HepG2 (cell line): ENCODE measurements around the gene FOCAD. TPM values are rescaled to one million over a fixed set of nuclear protein-coding genes. Genes with fewer than 3 reads are reported as not detected.
A peak's percentile ranks its signal among the peaks of the same experiment; 100 is the strongest.

Source experiments
- BORCS8-MEF2B ChIP-seq: sonication (generic); formaldehyde crosslinking; IDR thresholded peaks from 2 replicates; pipeline ENCODE4 v1.8.0; 2022; ENCODE audit warnings: mild to moderate bottlenecking, missing genetic modification reagents
- EP300 ChIP-seq, 3 experiments: sonication (generic) in 1 of 3; formaldehyde crosslinking in 1 of 3; IDR thresholded peaks; 2 replicates each; pipeline versions ENCODE4 v1.5.1 to v1.6.1; 2011 to 2020; ENCODE audit warnings: low read depth in 2 of 3, low read length in 2 of 3, borderline replicate concordance in 1 of 3, improper control_type of control experiment in 1 of 3, mild to moderate bottlenecking in 1 of 3, missing genetic modification reagents in 1 of 3, moderate library complexity in 1 of 3
- FOXK1 ChIP-seq: sonication (generic); formaldehyde crosslinking; IDR thresholded peaks from 2 replicates; pipeline ENCODE4 v1.4.0; 2020; ENCODE audit warnings: low read depth, missing genetic modification reagents, borderline replicate concordance
- FOXO1 ChIP-seq: sonication (generic); formaldehyde crosslinking; IDR thresholded peaks from 2 replicates; pipeline ENCODE4 v1.4.0; 2020; ENCODE audit warnings: missing genetic modification reagents
- HIC2 ChIP-seq: sonication (generic); formaldehyde crosslinking; IDR thresholded peaks from 2 replicates; pipeline ENCODE4 v1.9.0; 2022; ENCODE audit warnings: low read depth, missing genetic modification reagents
- HOXA7 ChIP-seq: sonication (generic); formaldehyde crosslinking; IDR thresholded peaks from 2 replicates; pipeline ENCODE4 v1.8.1; 2022; ENCODE audit warnings: mild to moderate bottlenecking, missing genetic modification reagents, moderate library complexity
- MTA1 ChIP-seq: sonication (generic); formaldehyde crosslinking; IDR thresholded peaks from 2 replicates; pipeline ENCODE4 v1.4.0; 2020; ENCODE audit warnings: missing genetic modification reagents, mild to moderate bottlenecking, borderline replicate concordance
- MYC ChIP-seq: sonication (generic); formaldehyde crosslinking; IDR thresholded peaks from 2 replicates; pipeline ENCODE4 v1.9.0; 2021; ENCODE audit warnings: missing genetic modification reagents, borderline replicate concordance
- MZF1 ChIP-seq: sonication (generic); formaldehyde crosslinking; IDR thresholded peaks from 2 replicates; pipeline ENCODE4 v1.8.1; 2023; ENCODE audit warnings: mild to moderate bottlenecking, missing genetic modification reagents, borderline replicate concordance
- RFXANK ChIP-seq: IDR thresholded peaks from 2 replicates; pipeline ENCODE4 v1.6.1; 2016
- TRIM24 ChIP-seq: sonication (generic); formaldehyde crosslinking; IDR thresholded peaks from 2 replicates; pipeline ENCODE4 v1.8.0; 2022; ENCODE audit warnings: mild to moderate bottlenecking, missing genetic modification reagents
- ZBTB40 ChIP-seq, 2 experiments: fragments of 450-650 bp in 1 of 2; sonication (generic) in 1 of 2; formaldehyde crosslinking in 1 of 2; IDR thresholded peaks; 2 replicates each; pipeline versions ENCODE4 v1.6.1 to v1.8.0; 2016 to 2022; ENCODE audit warnings: antibody characterized with exemption in 1 of 2, mild to moderate bottlenecking in 1 of 2, missing genetic modification reagents in 1 of 2
- ZBTB7B ChIP-seq: sonication (generic); formaldehyde crosslinking; IDR thresholded peaks from 2 replicates; pipeline ENCODE4 v1.4.0; 2020; ENCODE audit warnings: missing genetic modification reagents
- ZNF33B ChIP-seq: sonication (generic); formaldehyde crosslinking; IDR thresholded peaks from 2 replicates; pipeline ENCODE4 v1.5.1; 2020; ENCODE audit warnings: mild to moderate bottlenecking, missing genetic modification reagents
- ZNF451 ChIP-seq: sonication (generic); formaldehyde crosslinking; IDR thresholded peaks from 2 replicates; pipeline ENCODE4 v1.5.0; 2020; ENCODE audit warnings: mild to moderate bottlenecking, missing genetic modification reagents
- ZNF484 ChIP-seq: sonication (generic); formaldehyde crosslinking; IDR thresholded peaks from 2 replicates; pipeline ENCODE4 v1.5.1; 2020; ENCODE audit warnings: mild to moderate bottlenecking, low read depth, missing genetic modification reagents, borderline replicate concordance
- ZNF547 ChIP-seq: sonication (generic); formaldehyde crosslinking; IDR thresholded peaks from 2 replicates; pipeline ENCODE4 v1.5.1; 2020; ENCODE audit warnings: mild to moderate bottlenecking, missing genetic modification reagents
- ZNF713 ChIP-seq: sonication (generic); formaldehyde crosslinking; IDR thresholded peaks from 2 replicates; pipeline ENCODE4 v1.4.0; 2020; ENCODE audit warnings: mild to moderate bottlenecking, missing genetic modification reagents
- polyA plus RNA-seq, 8 experiments: library from polyadenylated mRNA; depleted of rRNA in 3 of 8; stranded (reverse) in 7 of 8; unstranded in 1 of 8; fragments of >200 nt; fragmentation: Illumina TruSeq in 4 of 8; extraction: Trizol in 4 of 8; gene quantifications; 2 replicates each; pipeline versions ENCODE4 v1.2.1 to v1.2.3, GENCODE V29; 2011 to 2016; ENCODE audit warnings: low read depth in 4 of 8, missing spikeins in 1 of 8, mixed read lengths in 1 of 8; ENCODE audit not compliant: insufficient read depth in 1 of 8
- total RNA-seq, 5 experiments: library from RNA; depleted of rRNA; stranded (reverse); fragments of >200 nt; fragmentation: Illumina TruSeq; extraction: Trizol; gene quantifications; 2 replicates each; pipeline ENCODE4 v1.2.3, GENCODE V29; 2016; ENCODE audit warnings: low read depth in 1 of 5

FOCAD gene
- total and polyA plus RNA-seq, 2 of the 13 experiments (the other 11 are each of a cell fraction or from before 2014, with no cell fraction given), result 18.0 to 31.1 TPM

GRCh38 chr9:20835377-20836286, 151.6 kb downstream of the FOCAD start (continued):
- TF ChIP-seq FOXK1, result peak; percentile 78; the same call in 1 of the 2 replicates
- no peak for TF ChIP-seq BORCS8-MEF2B (CRISPR knock-in tag)
- TF ChIP-seq TRIM24 (CRISPR knock-in tag), result no peak
- no peak for TF ChIP-seq ZNF451 (CRISPR knock-in tag)
- no peak for TF ChIP-seq MYC (CRISPR knock-in tag)
- no peak for TF ChIP-seq HIC2 (CRISPR knock-in tag)
- no peak for TF ChIP-seq ZBTB7B (CRISPR knock-in tag)
- TF ChIP-seq MZF1 (CRISPR knock-in tag), result no peak
- TF ChIP-seq HOXA7, result no peak
- no peak for TF ChIP-seq ZNF484
- TF ChIP-seq ZNF713, result no peak
- no peak for TF ChIP-seq MTA1 (CRISPR knock-in tag)
- no peak for TF ChIP-seq ZNF33B (CRISPR knock-in tag)
- TF ChIP-seq FOXO1 (CRISPR knock-in tag), result peak; percentile 61; the same call in 1 of the 2 replicates
- TF ChIP-seq EP300 (IDR thresholded peaks at IDR 0.05; ENCODE audit: low read depth in 2 of 2, low read length in 2 of 2), result peak; percentile 40 to 84; a peak in 2 of 4 replicates
- peak; percentile 75; the same call in 1 of the 2 replicates for TF ChIP-seq EP300 (CRISPR knock-in tag; IDR thresholded peaks at IDR 0.05; ENCODE audit: borderline replicate concordance)
- TF ChIP-seq ZBTB40 (IDR thresholded peaks at IDR 0.05), result no peak
- no peak for TF ChIP-seq ZBTB40 (CRISPR knock-in tag; IDR thresholded peaks at IDR 0.05)
- no peak for TF ChIP-seq RFXANK
- no peak for TF ChIP-seq ZNF547 (CRISPR knock-in tag)
